ENCODE measurements around the gene KCTD4.

KCTD4 gene

GRCh38 chr13:45238945-45239795 is 38.3 kb upstream of the KCTD4 start:
- no peak for DNase-seq (ENCODE audit: extremely low read depth, low read depth)
- TF ChIP-seq CTCF (IDR thresholded peaks at IDR 0.05; ENCODE audit: low read depth, low read length), result no peak

GRCh38 chr13:45232591-45232990 is 31.7 kb upstream of the KCTD4 start:
- TF ChIP-seq CTCF (IDR thresholded peaks at IDR 0.05; ENCODE audit: low read depth, low read length), result no peak
- no peak for DNase-seq (ENCODE audit: extremely low read depth, low read depth)

- TF ChIP-seq CTCF (IDR thresholded peaks at IDR 0.05; ENCODE audit: low read depth, low read length), result no peak
- DNase-seq (ENCODE audit: extremely low read depth, low read depth), result no peak
These were observed 30.9 kb upstream of the KCTD4 start for GRCh38 chr13:45231722-45232121.

GRCh38 chr13:45231305-45231704 is 30.5 kb upstream of the KCTD4 start:
- no peak for DNase-seq (ENCODE audit: extremely low read depth, low read depth)
- TF ChIP-seq CTCF (IDR thresholded peaks at IDR 0.05; ENCODE audit: low read depth, low read length), result no peak

GRCh38 chr13:45229172-45229571 is 28.3 kb upstream of the KCTD4 start:
- TF ChIP-seq CTCF (IDR thresholded peaks at IDR 0.05; ENCODE audit: low read depth, low read length), result no peak
- DNase-seq (ENCODE audit: extremely low read depth, low read depth), result no peak

- no peak for TF ChIP-seq CTCF (IDR thresholded peaks at IDR 0.05; ENCODE audit: low read depth, low read length)
- no peak for DNase-seq (ENCODE audit: extremely low read depth, low read depth)
These were observed 27.2 kb upstream of the KCTD4 start for GRCh38 chr13:45228002-45228401.

GRCh38 chr13:45226024-45226423 is 25.2 kb upstream of the KCTD4 start:
- DNase-seq (ENCODE audit: extremely low read depth, low read depth), result no peak
- no peak for TF ChIP-seq CTCF (IDR thresholded peaks at IDR 0.05; ENCODE audit: low read depth, low read length)
